GM19455 (cell line): ENCODE measurements around the gene ZNF827.

Experiments used
- ATAC-seq: cut with Tn5 transposase; IDR thresholded peaks from one replicate; pipeline ENCODE4 v1.9.1; 2021; ENCODE audit not compliant: unreplicated experiment

Gene ZNF827

GRCh38 chr4:145731028-145731427, 207.6 kb downstream of the ZNF827 start:
- no peak for ATAC-seq

DNA sequence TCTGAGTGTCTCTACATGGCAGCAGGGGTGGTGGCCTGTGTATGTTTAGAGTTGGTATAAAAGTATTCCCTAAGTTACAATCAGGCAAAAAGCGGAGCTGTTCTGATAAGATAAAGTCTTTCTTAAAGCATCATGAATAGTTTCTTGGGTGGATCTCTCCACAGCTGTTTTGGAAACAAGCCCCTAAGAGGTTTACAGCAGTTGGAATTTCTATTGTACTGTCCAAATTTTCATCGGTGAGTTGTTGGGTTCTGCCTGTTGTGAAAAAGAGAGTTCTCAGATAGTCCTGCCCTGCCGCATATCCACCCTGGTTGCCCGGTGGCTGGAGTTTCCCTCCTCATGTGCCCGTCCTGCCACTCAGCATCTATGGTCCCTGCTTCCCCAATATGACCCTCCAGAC, 208.6 kb downstream of the ZNF827 start:
- no peak for ATAC-seq

GRCh38 chr4:145723336-145723735, 215.3 kb downstream of the ZNF827 start:
- ATAC-seq = no peak

- no peak for ATAC-seq
Measured at GRCh38 chr4:145722561-145722960, 216.1 kb downstream of the ZNF827 start.

DNA sequence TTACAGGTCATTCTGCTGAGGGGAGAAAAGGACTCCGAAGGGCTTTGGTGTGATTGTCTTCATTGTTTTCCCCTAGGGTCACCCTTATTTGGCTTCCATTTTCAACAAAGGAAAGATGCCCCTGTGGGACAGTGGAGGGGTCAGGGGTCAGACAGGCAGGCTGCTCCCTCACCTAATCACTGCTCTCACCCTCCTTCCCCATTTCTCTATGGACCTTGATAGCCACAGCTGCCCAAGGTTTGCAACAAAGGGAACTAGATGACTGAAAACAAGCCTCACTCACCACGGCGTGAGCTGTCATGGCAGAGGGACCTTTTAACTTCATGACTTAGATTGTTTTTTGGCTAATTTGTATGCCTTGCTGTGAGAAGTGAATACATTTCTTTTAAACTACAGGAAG, 218.0 kb downstream of the ZNF827 start:
- ATAC-seq = peak; percentile 27

GRCh38 chr4:145719752-145720624, 218.6 kb downstream of the ZNF827 start:
- peak; percentile 60 for ATAC-seq

DNA sequence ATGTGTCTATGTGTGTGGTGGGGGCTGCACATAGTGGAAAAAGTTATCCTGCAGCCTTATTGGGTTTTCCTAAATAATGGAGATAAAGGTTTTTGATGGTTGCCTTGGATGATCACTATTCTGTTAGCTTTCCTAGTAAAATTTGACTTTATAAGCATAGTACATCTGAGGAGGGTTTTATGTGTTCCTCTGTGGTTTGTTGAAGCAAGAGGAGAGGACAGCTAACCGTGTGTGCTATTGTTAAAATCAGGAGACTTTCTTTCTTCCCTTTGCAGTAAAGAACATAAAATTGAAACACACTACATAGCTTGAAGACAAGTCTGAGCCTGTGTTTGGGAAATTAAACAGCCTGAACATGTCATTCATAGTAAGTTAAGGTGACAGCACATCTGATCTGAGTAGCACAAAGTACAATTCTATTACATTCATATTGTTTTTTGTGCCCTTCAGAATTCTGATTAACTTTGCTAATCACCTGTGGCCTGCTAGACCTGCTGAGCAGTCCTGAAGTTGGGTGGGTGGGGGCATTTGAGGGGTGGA, 221.9 kb downstream of the ZNF827 start:
- no peak for ATAC-seq

DNA sequence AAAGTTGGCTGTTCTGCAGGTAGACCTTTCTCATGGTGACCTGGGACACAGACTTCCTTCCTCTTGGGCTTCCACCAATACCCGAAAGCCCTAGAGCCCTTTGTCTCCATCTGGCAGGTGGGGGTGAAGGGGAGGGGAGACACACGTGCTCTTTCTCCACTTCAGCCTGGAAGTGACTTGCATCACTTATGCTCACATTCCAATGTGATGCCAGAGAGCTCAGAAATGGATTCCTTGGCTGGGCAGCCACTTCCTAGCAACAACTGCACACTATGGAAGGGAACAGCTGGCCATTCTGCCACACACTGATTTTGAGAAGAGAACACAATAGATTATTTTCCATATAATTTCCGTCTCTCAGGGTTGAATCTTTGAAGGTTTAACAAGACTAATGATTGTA, 222.4 kb downstream of the ZNF827 start:
- no peak for ATAC-seq

DNA sequence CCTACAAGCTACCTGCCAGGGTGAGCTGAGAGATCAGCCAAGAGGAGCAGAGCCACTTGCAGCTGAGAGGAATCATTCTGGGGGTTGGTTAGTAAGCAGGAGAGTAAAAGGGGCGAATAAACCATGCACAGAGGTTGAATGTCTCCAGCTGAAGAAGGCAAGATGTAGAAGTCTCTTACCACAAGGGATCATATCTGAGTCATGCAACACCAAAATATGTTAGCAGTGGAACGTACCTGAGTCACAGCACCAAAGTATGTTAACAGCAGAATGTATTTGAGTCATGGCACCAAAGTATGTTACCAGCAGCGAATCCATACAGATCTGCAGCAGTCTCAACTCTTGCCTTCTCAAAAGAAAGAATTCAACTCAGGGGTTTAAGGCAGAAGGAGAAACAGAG, 228.8 kb downstream of the ZNF827 start:
- no peak for ATAC-seq

GRCh38 chr4:145709336-145709735, 229.3 kb downstream of the ZNF827 start:
- ATAC-seq = no peak
